Vagina (tissue), 2 donors: ENCODE results near the gene LNX2. TPM values are rescaled to one million over a fixed set of nuclear protein-coding genes. Genes with fewer than 3 reads are reported as not detected.

Source experiments
- DNase-seq, 2 donors: peaks; one replicate each; pipeline ENCODE4 v3.0.0-alpha.2; 2017; ENCODE audit errors: extremely low spot score in 2 of 2
- H3K27ac ChIP-seq: fragments of 200-600 bp; sonication (generic); one replicate; pipeline ENCODE4 v1.5.1; 2019
- H3K27me3 ChIP-seq: fragments of 200-600 bp; sonication (generic); one replicate; pipeline ENCODE4 v1.5.1; 2019
- H3K36me3 ChIP-seq, 2 donors: fragments of 200-600 bp; sonication (generic); one replicate each; pipeline ENCODE4 v1.5.1; 2017 to 2019
- H3K4me1 ChIP-seq: fragments of 200-600 bp; sonication (generic); one replicate; pipeline ENCODE4 v1.5.1; 2019
- H3K4me3 ChIP-seq, 2 donors: fragments of 200-600 bp; sonication (generic); 1 replicate in 1 of 2; 2 replicates in 1 of 2; pipeline ENCODE4 v1.5.1; 2016 to 2019
- H3K9me3 ChIP-seq: fragments of 200-600 bp; sonication (generic); one replicate; pipeline ENCODE4 v1.5.1; 2019
- CTCF ChIP-seq, 3 experiments: fragments of 450-650 bp in 2 of 3; fragments of 200-600 bp in 1 of 3; sonication (generic) in 1 of 3; IDR thresholded peaks; one replicate each; pipeline ENCODE4 v1.5.1; 2017 to 2019; ENCODE audit warnings: antibody characterized with exemption in 3 of 3, mild to moderate bottlenecking in 2 of 3, moderate library complexity in 2 of 3
- POLR2A ChIP-seq, 2 donors: fragments of 450-650 bp; IDR thresholded peaks; one replicate each; pipeline ENCODE4 v1.6.1; 2017; ENCODE audit warnings: antibody characterized with exemption in 2 of 2, mild to moderate bottlenecking in 2 of 2, moderate library complexity in 2 of 2
- POLR2AphosphoS5 ChIP-seq, 2 donors: sonication (generic); formaldehyde crosslinking; IDR thresholded peaks; one replicate each; pipeline ENCODE4 v1.9.0; 2017; ENCODE audit warnings: antibody characterized with exemption in 2 of 2, mild to moderate bottlenecking in 2 of 2, low read depth in 1 of 2; ENCODE audit not compliant: insufficient read depth in 1 of 2
- intact Hi-C: fragments of 100-400 bp; cut with DNase I; formaldehyde crosslinking; loops from one replicate; pipeline ENCODE4 v1.15.1; 2023
- total RNA-seq: library from RNA; depleted of rRNA; stranded (reverse); fragments of >200 nt; gene quantifications from one replicate; pipeline ENCODE4 v1.2.3, GENCODE V29; 2016

The LNX2 gene
- total RNA-seq, 1 donor from 2014 or later: 12.0 TPM

- no peak for TF ChIP-seq POLR2A (IDR thresholded peaks at IDR 0.05)
- no peak for TF ChIP-seq CTCF (IDR thresholded peaks at IDR 0.05)
- no peak for TF ChIP-seq POLR2AphosphoS5 (IDR thresholded peaks at IDR 0.05; ENCODE audit: insufficient read depth in 1 of 2, low read depth in 1 of 2)
- Histone ChIP-seq H3K27me3 (no peaks in the 10 kb centered on the region), H3K27ac (no peak overlapping the region), H3K36me3 (no peaks in the 10 kb centered on the region), H3K9me3 (no peaks in the 10 kb centered on the region), H3K4me3 (no peak overlapping the region), H3K4me1 (no peaks in the 10 kb centered on the region)
- intact Hi-C loops: no loop called here
- no peak for DNase-seq
Measured at GRCh38 chr13:27574661-27575060, 45.7 kb downstream of the LNX2 start.

DNA sequence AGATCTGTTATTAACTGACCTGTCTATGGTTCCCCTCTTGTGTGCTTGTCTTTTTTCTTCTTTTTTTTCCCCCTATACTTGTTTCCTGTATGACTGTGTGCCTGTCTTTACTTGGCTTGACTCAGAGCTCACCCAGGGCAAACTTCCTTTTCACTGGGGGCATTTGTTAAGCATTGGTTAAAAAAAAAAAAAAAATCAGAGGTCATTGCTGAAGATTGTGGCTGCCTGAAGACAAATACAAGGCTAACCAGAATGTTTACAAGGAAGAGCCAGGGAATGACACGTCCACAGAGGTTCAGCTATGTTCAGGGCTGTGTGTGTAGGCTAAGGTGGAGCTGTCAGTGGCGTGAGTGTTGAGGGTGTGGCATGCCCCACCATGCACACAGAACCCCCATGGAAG, 47.1 kb downstream of the LNX2 start:
- no peak for DNase-seq
- Histone ChIP-seq H3K4me3 (no peak overlapping the region), H3K4me1 (no peaks in the 10 kb centered on the region), H3K27ac (no peak overlapping the region), H3K27me3 (no peaks in the 10 kb centered on the region), H3K36me3 (peaks cover 0 to 7% of the 10 kb centered on the region in 2 donors), H3K9me3 (no peaks in the 10 kb centered on the region)
- TF ChIP-seq POLR2AphosphoS5 (IDR thresholded peaks at IDR 0.05; ENCODE audit: insufficient read depth in 1 of 2, low read depth in 1 of 2) (no peak), POLR2A (IDR thresholded peaks at IDR 0.05) (no peak), CTCF (IDR thresholded peaks at IDR 0.05) (no peak)
- intact Hi-C loops: no loop called here

DNA sequence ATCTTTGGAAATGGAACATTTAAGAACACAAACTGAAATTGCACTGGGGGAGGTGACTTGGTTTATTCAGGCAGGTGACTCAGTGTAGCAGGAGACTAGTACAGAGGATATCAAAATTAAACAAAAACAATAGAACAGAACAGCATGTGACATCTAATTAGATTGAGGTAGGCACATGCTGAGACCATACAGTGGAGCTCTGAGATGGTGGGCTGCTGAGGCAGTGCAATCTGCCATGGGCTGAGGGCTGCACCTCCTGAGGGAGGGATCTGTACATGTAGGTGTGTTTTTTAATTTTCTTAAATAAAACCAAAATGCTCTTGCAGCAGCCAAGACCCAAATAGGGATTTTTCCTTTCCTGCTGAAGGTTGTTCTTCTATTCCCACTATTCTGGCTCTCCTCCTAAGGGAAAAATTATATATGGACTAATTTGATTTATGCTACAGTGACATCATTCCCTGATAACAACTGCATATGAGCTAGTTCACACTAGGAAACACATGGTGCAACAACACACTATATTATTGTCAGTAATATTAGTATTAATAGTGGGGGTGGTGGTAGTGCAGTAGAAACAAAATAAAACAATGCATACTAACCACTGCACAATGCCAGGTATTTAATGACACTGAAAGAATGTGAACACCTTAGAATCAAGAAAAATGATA, 48.0 kb downstream of the LNX2 start:
- Histone ChIP-seq H3K27ac (no peak overlapping the region), H3K9me3 (no peaks in the 10 kb centered on the region), H3K4me3 (no peak overlapping the region), H3K36me3 (peaks cover 0 to 15% of the 10 kb centered on the region in 2 donors), H3K4me1 (no peaks in the 10 kb centered on the region), H3K27me3 (no peaks in the 10 kb centered on the region)
- no peak for TF ChIP-seq POLR2AphosphoS5 (IDR thresholded peaks at IDR 0.05; ENCODE audit: insufficient read depth in 1 of 2, low read depth in 1 of 2)
- TF ChIP-seq POLR2A (IDR thresholded peaks at IDR 0.05): no peak
- TF ChIP-seq CTCF (IDR thresholded peaks at IDR 0.05): no peak
- intact Hi-C loops: no loop called here
- DNase-seq: no peak

DNA sequence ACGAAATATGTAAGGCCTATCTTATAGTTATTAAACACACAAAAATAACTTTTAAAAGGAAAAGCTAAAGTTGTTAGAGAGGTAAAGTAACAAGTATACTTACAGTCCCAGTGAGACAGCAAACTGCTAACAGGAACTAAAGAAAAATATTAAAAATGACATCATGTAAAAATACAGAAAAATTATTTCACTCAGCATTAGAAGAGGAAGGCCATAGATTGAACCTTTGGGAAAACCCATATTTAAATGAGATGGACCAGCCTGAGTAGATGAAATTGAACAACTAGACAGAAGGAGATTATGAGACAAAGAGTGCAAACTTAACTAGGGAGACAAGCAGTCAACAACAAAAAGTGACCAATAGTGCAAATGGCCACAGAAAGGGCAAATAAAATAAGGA, 49.4 kb downstream of the LNX2 start:
- DNase-seq: no peak
- H3K9me3 ChIP-seq: no peaks in the 10 kb centered on the region
- TF ChIP-seq CTCF (IDR thresholded peaks at IDR 0.05) (no peak), POLR2AphosphoS5 (IDR thresholded peaks at IDR 0.05; ENCODE audit: insufficient read depth in 1 of 2, low read depth in 1 of 2) (no peak), POLR2A (IDR thresholded peaks at IDR 0.05) (no peak)
- H3K4me3 ChIP-seq: no peak overlapping the region
- peaks cover 0 to 30% of the 10 kb centered on the region in 2 donors for H3K36me3 ChIP-seq
- no peaks in the 10 kb centered on the region for H3K4me1 ChIP-seq
- no peak overlapping the region for H3K27ac ChIP-seq
- intact Hi-C loops: no loop called here
- H3K27me3 ChIP-seq: no peaks in the 10 kb centered on the region

GRCh38 chr13:27569405-27569804, 50.9 kb downstream of the LNX2 start:
- no peaks in the 10 kb centered on the region for H3K9me3 ChIP-seq
- H3K27ac ChIP-seq: no peak overlapping the region
- no peaks in the 10 kb centered on the region for H3K27me3 ChIP-seq
- H3K4me1 ChIP-seq: no peaks in the 10 kb centered on the region
- no peak for DNase-seq
- TF ChIP-seq POLR2AphosphoS5 (IDR thresholded peaks at IDR 0.05; ENCODE audit: insufficient read depth in 1 of 2, low read depth in 1 of 2) (peak in 1 of 2 donors; percentile 37), CTCF (IDR thresholded peaks at IDR 0.05) (no peak), POLR2A (IDR thresholded peaks at IDR 0.05) (no peak)
- intact Hi-C loops: no loop called here
- peaks cover 0 to 31% of the 10 kb centered on the region in 2 donors for H3K36me3 ChIP-seq
- no peak overlapping the region for H3K4me3 ChIP-seq
